ENCODE measurements around the gene LILRA5.
"Not testable (repeated sequence)": the region's sequence is repeated elsewhere in the genome, so short reads cannot be mapped to it uniquely, and the experiment has no call there.

Gene LILRA5

GRCh38 chr19:54297759-54298305 lies 15.1 kb downstream of the LILRA5 start:
- intact Hi-C loops (cut with DNase I; ENCODE audit: low total_unique reads) = loop anchor here (2.0 kb wide), 1 partner anchor 279 kb away; no protein-coding TSS in a partner anchor
- no peak for DNase-seq
- Histone ChIP-seq H3K27ac (no peak overlapping the region), H3K4me1 (no peaks in the 10 kb centered on the region), H3K27me3 (peaks cover 0 to 6% of the 10 kb centered on the region in 2 donors), H3K4me3 (no peak overlapping the region), H3K36me3 (no peaks in the 10 kb centered on the region), H3K9me3 (peaks cover 0 to 11% (median 0%) of the 10 kb centered on the region in 3 donors)
- no peak for TF ChIP-seq CTCF (IDR thresholded peaks at IDR 0.05)

- intact Hi-C loops (cut with DNase I; ENCODE audit: low total_unique reads) = no loop called here
- peaks cover 0 to 6% of the 10 kb centered on the region in 2 donors for H3K27me3 ChIP-seq
These were observed 18.4 kb downstream of the LILRA5 start for GRCh38 chr19:54294539-54294938.

GRCh38 chr19:54289160-54289559 lies 23.8 kb downstream of the LILRA5 start:
- H3K27me3 ChIP-seq; H3K36me3 ChIP-seq; H3K9me3 ChIP-seq; H3K4me3 ChIP-seq; H3K4me1 ChIP-seq; H3K27ac ChIP-seq; intact Hi-C loops (cut with DNase I; ENCODE audit: low total_unique reads); DNase-seq: not testable (repeated sequence)

More at GRCh38 chr19:54294539-54294938, 18.4 kb downstream of the LILRA5 start:
- no peak for DNase-seq
- H3K4me3 ChIP-seq = no peak overlapping the region
- H3K36me3 ChIP-seq = no peaks in the 10 kb centered on the region
- peaks cover 0 to 11% (median 0%) of the 10 kb centered on the region in 3 donors for H3K9me3 ChIP-seq
- no peak for TF ChIP-seq CTCF (IDR thresholded peaks at IDR 0.05)
- no peaks in the 10 kb centered on the region for H3K4me1 ChIP-seq
- H3K27ac ChIP-seq = no peak overlapping the region

GRCh38 chr19:54287456-54287855 lies 25.5 kb downstream of the LILRA5 start:
- no peak for TF ChIP-seq CTCF (IDR thresholded peaks at IDR 0.05)
- no peaks in the 10 kb centered on the region for H3K27me3 ChIP-seq
- no peaks in the 10 kb centered on the region for H3K9me3 ChIP-seq
- intact Hi-C loops (cut with DNase I; ENCODE audit: low total_unique reads) = no loop called here
- DNase-seq = no peak
- H3K4me1 ChIP-seq = no peaks in the 10 kb centered on the region
- H3K36me3 ChIP-seq = no peaks in the 10 kb centered on the region
- H3K27ac ChIP-seq = no peak overlapping the region
- no peak overlapping the region for H3K4me3 ChIP-seq

GRCh38 chr19:54286283-54286682 lies 26.7 kb downstream of the LILRA5 start:
- H3K27ac ChIP-seq; H3K4me1 ChIP-seq; DNase-seq; H3K36me3 ChIP-seq; H3K4me3 ChIP-seq; H3K27me3 ChIP-seq; intact Hi-C loops (cut with DNase I; ENCODE audit: low total_unique reads); H3K9me3 ChIP-seq: not testable (repeated sequence)

- peaks cover 0 to 13% of the 10 kb centered on the region in 2 donors for H3K27me3 ChIP-seq
These were observed 27.4 kb downstream of the LILRA5 start for GRCh38 chr19:54285427-54286056.

GRCh38 chr19:54282686-54283470 lies 30.1 kb downstream of the LILRA5 start:
- H3K4me3 ChIP-seq = no peak overlapping the region
- H3K9me3 ChIP-seq = no peaks in the 10 kb centered on the region
- DNase-seq = no peak
- H3K36me3 ChIP-seq = no peaks in the 10 kb centered on the region
- intact Hi-C loops (cut with DNase I; ENCODE audit: low total_unique reads) = loop anchor here (5.0 kb wide), 1 partner anchor 304 kb away; no protein-coding TSS in a partner anchor
- no peaks in the 10 kb centered on the region for H3K4me1 ChIP-seq
- no peak for TF ChIP-seq CTCF (IDR thresholded peaks at IDR 0.05)
- H3K27me3 ChIP-seq = peaks cover 0 to 20% of the 10 kb centered on the region in 2 donors
- no peak overlapping the region for H3K27ac ChIP-seq

More at GRCh38 chr19:54285427-54286056, 27.4 kb downstream of the LILRA5 start:
- H3K36me3 ChIP-seq; H3K9me3 ChIP-seq; H3K4me3 ChIP-seq; H3K27ac ChIP-seq; DNase-seq; H3K4me1 ChIP-seq; intact Hi-C loops (cut with DNase I; ENCODE audit: low total_unique reads): not testable (repeated sequence)

- intact Hi-C loops (cut with DNase I; ENCODE audit: low total_unique reads) = loop anchor here (5.0 kb wide), 1 partner anchor 306 kb away; no protein-coding TSS in a partner anchor
- H3K36me3 ChIP-seq, H3K27ac ChIP-seq, DNase-seq, H3K4me1 ChIP-seq, H3K9me3 ChIP-seq, H3K4me3 ChIP-seq: not testable (repeated sequence)
- H3K27me3 ChIP-seq = peaks cover 0 to 25% of the 10 kb centered on the region in 2 donors
These were observed 31.3 kb downstream of the LILRA5 start for GRCh38 chr19:54281729-54282075.

All from tibial artery (tissue), 4 donors.